GM21576 (cell line): ENCODE results near the gene SCAI.

Experiments
- ATAC-seq: cut with Tn5 transposase; IDR thresholded peaks from one replicate; pipeline ENCODE4 v1.9.1; 2021; ENCODE audit warnings: mild to moderate bottlenecking, moderate library complexity; ENCODE audit not compliant: unreplicated experiment

The SCAI gene

DNA sequence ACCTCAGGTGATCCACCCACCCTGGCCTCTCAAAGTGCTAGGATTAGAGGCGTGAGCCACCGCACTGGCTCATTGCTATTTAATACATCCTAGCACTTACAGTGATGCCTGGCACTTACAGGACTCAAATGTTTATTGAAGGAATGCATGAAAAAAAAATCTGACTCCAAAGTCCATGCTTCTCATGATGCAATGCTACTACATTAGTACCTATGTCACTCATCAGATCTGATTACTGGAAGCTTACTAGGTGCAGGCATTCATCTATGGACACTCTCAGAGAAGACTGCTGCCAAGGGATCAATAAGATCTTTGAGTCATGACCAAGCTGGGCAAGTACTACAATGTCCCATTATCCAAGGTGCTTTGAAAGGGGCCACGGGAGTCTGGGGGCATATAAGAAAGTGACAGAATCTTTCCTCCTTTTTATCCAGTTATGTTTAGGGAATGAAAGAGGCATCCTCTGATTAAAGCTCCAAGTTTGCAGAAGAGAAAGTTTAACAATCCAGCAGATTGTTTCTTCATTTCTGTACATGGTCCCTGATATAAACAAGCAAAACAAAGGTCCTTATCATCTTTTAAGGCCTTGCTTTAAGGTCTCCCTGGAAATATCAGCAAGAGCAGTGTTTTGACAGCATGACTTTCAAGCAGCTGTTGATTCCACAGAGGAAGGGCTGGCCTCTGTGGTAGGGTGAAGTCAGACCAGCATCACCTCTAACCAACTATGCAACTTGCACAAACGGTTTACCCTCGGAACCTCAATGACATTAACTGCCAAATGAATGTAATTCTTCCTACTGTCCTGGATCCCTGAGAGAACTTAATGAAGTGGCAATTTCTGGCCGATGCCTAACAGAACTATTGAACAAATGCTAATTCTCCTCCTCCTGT, 245.5 kb downstream of the SCAI start:
- ATAC-seq = no peak

DNA sequence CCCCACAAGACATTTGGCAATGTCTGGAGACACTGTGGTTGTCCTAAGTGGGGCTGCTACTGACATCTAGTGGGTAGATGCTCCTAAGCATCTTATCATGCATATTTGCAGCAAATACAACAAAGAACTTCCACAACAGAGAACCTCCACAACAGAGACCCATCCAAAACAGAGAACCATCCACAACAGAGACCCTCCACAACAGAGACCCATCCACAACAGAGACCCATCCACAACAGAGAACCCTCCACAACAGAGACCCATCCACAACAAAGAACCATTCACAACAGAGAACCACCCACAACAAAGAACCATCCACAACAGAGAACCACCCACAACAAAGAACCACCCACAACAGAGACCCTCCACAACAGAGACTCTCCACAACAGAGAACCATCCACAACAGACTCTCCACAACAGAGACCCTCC, 248.6 kb downstream of the SCAI start:
- no peak for ATAC-seq

DNA sequence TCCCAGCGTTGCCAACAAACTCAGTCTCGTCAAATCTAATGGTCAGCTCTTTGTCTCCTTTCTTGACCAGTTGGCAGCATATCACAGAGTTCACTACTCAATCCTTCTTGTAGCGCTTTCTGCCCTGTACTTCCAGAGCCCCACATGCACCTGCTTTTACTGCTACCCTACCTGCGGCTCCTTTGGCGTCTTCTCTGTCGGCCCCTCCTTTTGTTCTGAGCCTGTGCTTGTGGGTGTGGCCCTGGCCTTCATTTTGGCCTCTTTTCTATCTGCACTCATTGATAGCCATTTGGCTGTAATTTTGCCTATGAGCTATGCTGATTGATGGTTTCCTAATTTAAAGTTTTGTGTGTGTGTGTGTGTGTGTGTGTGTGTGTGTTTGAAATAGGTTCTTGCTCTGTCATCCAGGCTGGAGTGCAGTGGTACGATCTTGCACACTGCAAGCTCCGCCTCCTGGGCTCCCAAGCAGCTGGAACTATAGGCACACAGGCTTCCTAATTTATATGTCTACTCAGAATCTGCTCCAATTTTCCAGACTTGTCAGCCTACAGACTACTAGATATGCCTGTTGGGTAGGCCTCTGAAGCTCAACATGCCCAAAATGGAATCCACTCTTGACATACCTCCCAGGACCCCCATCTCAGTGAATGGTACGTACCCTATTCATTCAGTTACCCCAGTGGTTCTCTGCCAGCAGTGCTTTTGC, 249.1 kb downstream of the SCAI start:
- ATAC-seq = no peak
